SK-N-SH (cell line): ENCODE measurements around the gene SLC38A6. TPM values are rescaled to one million over a fixed set of nuclear protein-coding genes. Genes with fewer than 3 reads are reported as not detected.

Source experiments
- CTCF ChIA-PET: fragments of 300-600, 350-600 bp; formaldehyde crosslinking; extraction: SDS; loops from one replicate; lab custom pipeline; 2021; lab: Yijun Ruan, JAX
- POLR2A ChIA-PET: fragments of 350-600 bp; sonication (Branson Sonifier 250); formaldehyde crosslinking; extraction: SDS; loops from one replicate; lab custom pipeline; 2020; ENCODE audit warnings: antibody characterized with exemption, inconsistent platforms; lab: Yijun Ruan, JAX
- DNase-seq: peaks from one replicate; pipeline ENCODE4 v3.0.0; 2012
- H2AFZ ChIP-seq: fragments of 200-600 bp; sonication (generic); 2 replicates; pipeline ENCODE4 v1.8.1; 2016; ENCODE audit warnings: antibody characterized with exemption, mild to moderate bottlenecking, low read depth
- H3F3A ChIP-seq: fragments of 200-600 bp; sonication (generic); replicated peaks from 2 replicates; pipeline ENCODE3; 2016; ENCODE audit warnings: antibody characterized with exemption, mild to moderate bottlenecking; ENCODE audit not compliant: insufficient read depth
- H3K27ac ChIP-seq, 2 experiments: fragments of 200-500 bp in 1 of 2; fragments of 200-600 bp in 1 of 2; sonication (Bioruptor generic) in 1 of 2; sonication (generic), shearing (Covaris generic) in 1 of 2; 2 replicates each; pipeline versions ENCODE4 v1.5.1 to v1.6.1; 2014 to 2016; ENCODE audit warnings: low read depth in 2 of 2, inconsistent platforms in 1 of 2, low read length in 1 of 2, mild to moderate bottlenecking in 1 of 2, mixed read lengths in 1 of 2
- H3K27me3 ChIP-seq: fragments of 200-600 bp; sonication (generic), shearing (Covaris generic); 2 replicates; pipeline ENCODE4 v1.6.1; 2016; ENCODE audit warnings: mixed run types; ENCODE audit not compliant: insufficient read depth
- H3K36me3 ChIP-seq, 2 experiments: fragments of 200-500 bp in 1 of 2; fragments of 200-600 bp in 1 of 2; sonication (Bioruptor generic) in 1 of 2; sonication (generic) in 1 of 2; replicated peaks in 1 of 2; 2 replicates each; pipeline versions ENCODE3 to v1.5.1; 2014 to 2016; ENCODE audit warnings: low read length in 1 of 2, mild to moderate bottlenecking in 1 of 2; ENCODE audit not compliant: insufficient read depth in 2 of 2, control insufficient read depth in 1 of 2
- H3K4me1 ChIP-seq, 2 experiments: fragments of 200-500 bp in 1 of 2; fragments of 200-600 bp in 1 of 2; sonication (Bioruptor generic) in 1 of 2; sonication (generic), shearing (Covaris generic) in 1 of 2; 2 replicates each; pipeline versions ENCODE4 v1.5.1 to v1.6.1; 2014 to 2016; ENCODE audit warnings: low read depth in 1 of 2, low read length in 1 of 2, mixed run types in 1 of 2; ENCODE audit not compliant: insufficient read depth in 2 of 2, control insufficient read depth in 1 of 2
- H3K4me2 ChIP-seq: fragments of 200-600 bp; sonication (generic), shearing (Covaris generic); 2 replicates; pipeline ENCODE4 v1.6.1; 2017; ENCODE audit warnings: mixed run types
- H3K4me3 ChIP-seq, 2 experiments: fragments of 200-500 bp in 1 of 2; fragments of 200-600 bp in 1 of 2; sonication (Bioruptor generic) in 1 of 2; sonication (generic), shearing (Covaris generic) in 1 of 2; 2 replicates each; pipeline versions ENCODE4 v1.5.1 to v1.8.1; 2014 to 2016; ENCODE audit warnings: low read depth in 2 of 2, inconsistent platforms in 1 of 2, low read length in 1 of 2, mild to moderate bottlenecking in 1 of 2, mixed read lengths in 1 of 2, moderate library complexity in 1 of 2
- H3K79me2 ChIP-seq: fragments of 200-600 bp; sonication (generic); 2 replicates; pipeline ENCODE4 v1.8.1; 2017; ENCODE audit warnings: mild to moderate bottlenecking; ENCODE audit not compliant: insufficient read depth
- H3K9ac ChIP-seq: fragments of 200-600 bp; sonication (generic); 2 replicates; pipeline ENCODE4 v1.6.1; 2017; ENCODE audit warnings: mixed run types
- H3K9me2 ChIP-seq: fragments of 200-600 bp; sonication (generic); 2 replicates; pipeline ENCODE4 v1.6.1; 2017; ENCODE audit warnings: mixed run types
- H3K9me3 ChIP-seq: fragments of 200-600 bp; sonication (generic); 2 replicates; pipeline ENCODE4 v1.6.1; 2017; ENCODE audit warnings: mixed run types, mild to moderate bottlenecking, moderate library complexity
- H4K20me1 ChIP-seq: fragments of 200-600 bp; sonication (generic); 2 replicates; pipeline ENCODE4 v1.6.1; 2017; ENCODE audit warnings: mild to moderate bottlenecking, mixed run types; ENCODE audit not compliant: insufficient read depth
- CHD2 ChIP-seq: fragments of 150-350 bp; IDR thresholded peaks from 2 replicates; pipeline ENCODE4 v1.6.1; 2018; ENCODE audit warnings: low read length; ENCODE audit not compliant: partially characterized antibody
- FOSL2 ChIP-seq: IDR thresholded peaks from 2 replicates; pipeline ENCODE4 v1.4.0; 2012; ENCODE audit warnings: low read depth, mild to moderate bottlenecking, moderate library complexity, borderline replicate concordance
- FOXJ3 ChIP-seq: sonication (generic); formaldehyde crosslinking; IDR thresholded peaks from 2 replicates; pipeline ENCODE4 v1.5.1; 2020; ENCODE audit warnings: mild to moderate bottlenecking, missing genetic modification reagents
- FOXM1 ChIP-seq: IDR thresholded peaks from 2 replicates; pipeline ENCODE4 v1.4.0; 2012; ENCODE audit warnings: low read depth, mild to moderate bottlenecking
- IRF3 ChIP-seq: fragments of 150-350 bp; IDR thresholded peaks from 2 replicates; pipeline ENCODE4 v1.6.1; 2016; ENCODE audit warnings: mild to moderate bottlenecking, low read depth, low read length
- MXI1 ChIP-seq: IDR thresholded peaks from 2 replicates; pipeline ENCODE4 v1.6.1; 2012; ENCODE audit warnings: mild to moderate bottlenecking, low read depth, low read length, improper control_type of control experiment
- NFIC ChIP-seq: IDR thresholded peaks from 2 replicates; pipeline ENCODE4 v1.4.0; 2012; ENCODE audit warnings: borderline replicate concordance
- NRF1 ChIP-seq: IDR thresholded peaks from 2 replicates; pipeline ENCODE4 v1.6.1; 2012; ENCODE audit warnings: low read depth, mild to moderate bottlenecking, low read length
- POLR2AphosphoS5 ChIP-seq: IDR thresholded peaks from 2 replicates; pipeline ENCODE4 v1.6.1; 2012; ENCODE audit warnings: low read depth, low read length
- RAD21 ChIP-seq: IDR thresholded peaks from 2 replicates; pipeline ENCODE4 v1.6.1; 2012; ENCODE audit warnings: mild to moderate bottlenecking, low read length
- RXRA ChIP-seq: IDR thresholded peaks from 2 replicates; pipeline ENCODE4 v1.4.0; 2012; ENCODE audit warnings: low read depth, mild to moderate bottlenecking, borderline replicate concordance
- SMC3 ChIP-seq: IDR thresholded peaks from 2 replicates; pipeline ENCODE4 v1.6.1; 2012; ENCODE audit warnings: low read depth, low read length, improper control_type of control experiment
- TCF12 ChIP-seq: IDR thresholded peaks from 2 replicates; pipeline ENCODE4 v1.4.0; 2012
- TEAD4 ChIP-seq: IDR thresholded peaks from 2 replicates; pipeline ENCODE4 v1.4.0; 2012; ENCODE audit warnings: mild to moderate bottlenecking, borderline replicate concordance; ENCODE audit not compliant: insufficient read depth
- USF1 ChIP-seq: IDR thresholded peaks from 2 replicates; pipeline ENCODE4 v1.4.0; 2012; ENCODE audit warnings: low read depth, borderline replicate concordance
- USF2 ChIP-seq: fragments of 150-350 bp; IDR thresholded peaks from 2 replicates; pipeline ENCODE4 v1.6.1; 2017; ENCODE audit warnings: antibody characterized with exemption, low read length, low read depth, borderline replicate concordance
- YY1 ChIP-seq: IDR thresholded peaks from 2 replicates; pipeline ENCODE4 v1.4.0; 2012; ENCODE audit warnings: low read depth, mild to moderate bottlenecking
- polyA plus RNA-seq, 3 experiments: library from polyadenylated mRNA; depleted of rRNA; stranded (reverse); fragments of >200 nt; gene quantifications; 2 replicates each; pipeline ENCODE4 v1.2.3, GENCODE V29; 2012
- TF ChIP-seq, protein P1 (sequence below): IDR thresholded peaks from 2 replicates; pipeline ENCODE4 v1.4.0; 2012; ENCODE audit warnings: low read depth
- TF ChIP-seq, protein P2 (sequence below): IDR thresholded peaks from 2 replicates; pipeline ENCODE4; 2012

Gene SLC38A6
- polyA plus RNA-seq, 1 of the 3 experiments (the other 2 are of a cell fraction): 10.4 TPM

DNA sequence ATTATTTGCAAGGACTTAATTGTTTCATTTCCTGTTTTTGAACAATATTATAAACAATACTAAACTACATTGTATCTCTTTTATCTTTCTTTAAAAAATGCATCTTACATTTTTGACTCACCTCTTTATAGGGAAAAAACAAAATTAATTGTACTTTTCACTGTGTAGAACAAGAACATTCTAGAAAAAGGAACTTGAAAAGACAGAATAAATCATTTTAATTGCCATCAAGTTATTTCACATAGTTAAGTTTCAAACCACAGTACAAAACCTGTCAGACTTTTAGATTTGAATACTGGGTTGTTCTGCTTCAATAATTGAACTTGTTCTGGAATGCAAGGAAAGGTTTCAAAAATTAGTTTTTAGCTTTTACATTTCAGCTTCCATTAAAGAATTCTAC is 50.0 kb downstream of the SLC38A6 start:
- Histone ChIP-seq H4K20me1 (no peaks in the 10 kb centered on the region), H3K4me2 (no peak overlapping the region), H3K9me3 (0 out of 2 replicates have a peak, but pooled peaks cover 6% of the 10 kb centered on the region), H3K4me1 (peaks cover 17 to 44% of the 10 kb centered on the region in 2 experiments), H2AFZ (no peak overlapping the region), H3K27me3 (no peaks in the 10 kb centered on the region), H3K4me3 (no peak overlapping the region), H3K79me2 (no peaks in the 10 kb centered on the region; the same call in none of the 2 replicates), H3K36me3 (peaks cover 0 to 15% of the 10 kb centered on the region in 2 experiments), H3K27ac (no peak overlapping the region; a peak in 1 of 4 replicates), H3K9me2 (no peaks in the 10 kb centered on the region), H3K9ac (no peak overlapping the region), H3F3A (peaks cover 17% of the 10 kb centered on the region)
- TF ChIP-seq FOXM1: no peak
- TF ChIP-seq YY1: no peak
- no peak for TF ChIP-seq FOSL2
- no peak for TF ChIP-seq IRF3
- TF ChIP-seq POLR2AphosphoS5: no peak
- TF ChIP-seq SMC3: no peak
- no peak for TF ChIP-seq TCF12
- TF ChIP-seq FOXJ3 (CRISPR knock-in tag): no peak
- TF ChIP-seq MXI1: no peak
- TF ChIP-seq NFIC: no peak
- TF ChIP-seq, protein P1, sequence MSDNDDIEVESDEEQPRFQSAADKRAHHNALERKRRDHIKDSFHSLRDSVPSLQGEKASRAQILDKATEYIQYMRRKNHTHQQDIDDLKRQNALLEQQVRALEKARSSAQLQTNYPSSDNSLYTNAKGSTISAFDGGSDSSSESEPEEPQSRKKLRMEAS: no peak
- TF ChIP-seq RAD21: no peak
- TF ChIP-seq, protein P2, sequence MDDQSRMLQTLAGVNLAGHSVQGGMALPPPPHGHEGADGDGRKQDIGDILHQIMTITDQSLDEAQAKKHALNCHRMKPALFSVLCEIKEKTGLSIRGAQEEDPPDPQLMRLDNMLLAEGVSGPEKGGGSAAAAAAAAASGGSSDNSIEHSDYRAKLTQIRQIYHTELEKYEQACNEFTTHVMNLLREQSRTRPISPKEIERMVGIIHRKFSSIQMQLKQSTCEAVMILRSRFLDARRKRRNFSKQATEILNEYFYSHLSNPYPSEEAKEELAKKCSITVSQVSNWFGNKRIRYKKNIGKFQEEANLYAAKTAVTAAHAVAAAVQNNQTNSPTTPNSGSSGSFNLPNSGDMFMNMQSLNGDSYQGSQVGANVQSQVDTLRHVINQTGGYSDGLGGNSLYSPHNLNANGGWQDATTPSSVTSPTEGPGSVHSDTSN: no peak
- no peak for TF ChIP-seq USF2
- TF ChIP-seq RXRA: no peak
- no peak for TF ChIP-seq NRF1
- no peak for TF ChIP-seq USF1
- no peak for TF ChIP-seq CHD2
- TF ChIP-seq TEAD4: no peak
- CTCF ChIA-PET: interaction anchor here (1.3 kb wide), 1 partner anchor 10 kb away, joined by 3 read pairs; no protein-coding TSS in a partner anchor
- POLR2A ChIA-PET: no interaction called here
- no peak for DNase-seq
